ENCODE measurements around the gene DPYSL5. TPM values are rescaled to one million over a fixed set of nuclear protein-coding genes. Genes with fewer than 3 reads are reported as not detected.

DPYSL5 gene
- total and polyA plus RNA-seq, 2 donors (not counting 3 experiments of a cell fraction or from before 2014, with no cell fraction given) = not detected

DNA sequence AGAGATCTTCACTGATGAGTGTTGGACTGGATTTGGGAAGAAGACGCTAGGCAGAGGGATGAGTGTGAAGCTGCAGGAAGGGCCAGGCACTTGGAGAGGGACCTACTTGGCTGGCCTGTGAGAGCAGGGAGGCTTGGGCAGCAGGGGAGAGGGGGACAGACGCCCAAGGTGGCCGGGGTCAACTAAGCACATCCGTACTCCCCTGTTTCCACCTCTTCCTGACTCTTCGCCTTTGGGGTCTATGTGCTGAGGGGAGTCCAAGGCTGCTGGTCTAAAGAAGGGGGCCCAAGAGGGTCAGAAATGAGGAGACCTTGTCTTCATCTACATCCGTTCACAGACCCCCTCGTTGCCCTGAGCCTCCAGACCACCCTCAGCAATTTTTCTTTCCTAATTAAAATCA is 16.7 kb downstream of the DPYSL5 start:
- no TSS peak for BruUV-seq (replicated peaks)
- no peak for FAIRE-seq
- dilution Hi-C loops (cut with MboI; ENCODE audit: extremely low pct_ligation_motif_present, low sequenced_read_pairs) = no loop called here

More for the DNA sequence above, 16.7 kb downstream of the DPYSL5 start:
- Histone ChIP-seq H3K9ac (replicated peaks; ENCODE audit: extremely low read depth, insufficient read depth, low read length) (no peak overlapping the region), H3K9me1 (replicated peaks; ENCODE audit: control insufficient read depth, extremely low read depth, insufficient read depth, low read length) (no peaks in the 10 kb centered on the region), H2AFZ (ENCODE audit: low read depth, low read length) (no peak overlapping the region), H3K9me3 (replicated peaks; ENCODE audit: control insufficient read depth, insufficient read depth, low read length) (no peaks in the 10 kb centered on the region), H3K36me3 (ENCODE audit: control insufficient read depth in 2 of 2, extremely low read depth in 1 of 2, insufficient read depth in 2 of 2, low read length in 2 of 2) (no peaks in the 10 kb centered on the region), H3K27ac (ENCODE audit: insufficient read depth, low read depth, low read length) (no peak overlapping the region), H3K4me1 (ENCODE audit: control insufficient read depth, extremely low read depth, insufficient read depth, low read length) (no peaks in the 10 kb centered on the region), H3K4me2 (ENCODE audit: insufficient read depth, low read length) (no peak overlapping the region), H3K4me3 (replicated peaks in 1 of 3; ENCODE audit: insufficient read depth in 1 of 3, low read depth in 1 of 3, low read length in 3 of 3) (no peak overlapping the region), H4K20me1 (replicated peaks; ENCODE audit: control insufficient read depth, extremely low read depth, insufficient read depth, low read length) (no peaks in the 10 kb centered on the region), H3K27me3 (ENCODE audit: control insufficient read depth in 2 of 2, insufficient read depth in 2 of 2, low read length in 2 of 2) (peaks cover 19 to 27% of the 10 kb centered on the region in 2 experiments), H3K79me2 (ENCODE audit: control insufficient read depth, insufficient read depth, low read length) (no peaks in the 10 kb centered on the region)
- ChIA-PET CTCF (no interaction called here), POLR2A (no interaction called here)
- intact Hi-C loops (cut with micrococcal nuclease) = no loop called here
- DNase-seq (ENCODE audit: low read depth, low spot score) = no peak
- TF ChIP-seq EZH2 (IDR thresholded peaks at IDR 0.05; ENCODE audit: borderline replicate concordance, low read depth, low read length, severe bottlenecking) = no peak
- TF ChIP-seq JUN (IDR thresholded peaks at IDR 0.05; ENCODE audit: borderline replicate concordance, insufficient read depth, insufficient read length, low read depth) = no peak
- no peak for TF ChIP-seq MYC (IDR thresholded peaks at IDR 0.05; ENCODE audit: low read depth, low read length)
- TF ChIP-seq, protein P1, sequence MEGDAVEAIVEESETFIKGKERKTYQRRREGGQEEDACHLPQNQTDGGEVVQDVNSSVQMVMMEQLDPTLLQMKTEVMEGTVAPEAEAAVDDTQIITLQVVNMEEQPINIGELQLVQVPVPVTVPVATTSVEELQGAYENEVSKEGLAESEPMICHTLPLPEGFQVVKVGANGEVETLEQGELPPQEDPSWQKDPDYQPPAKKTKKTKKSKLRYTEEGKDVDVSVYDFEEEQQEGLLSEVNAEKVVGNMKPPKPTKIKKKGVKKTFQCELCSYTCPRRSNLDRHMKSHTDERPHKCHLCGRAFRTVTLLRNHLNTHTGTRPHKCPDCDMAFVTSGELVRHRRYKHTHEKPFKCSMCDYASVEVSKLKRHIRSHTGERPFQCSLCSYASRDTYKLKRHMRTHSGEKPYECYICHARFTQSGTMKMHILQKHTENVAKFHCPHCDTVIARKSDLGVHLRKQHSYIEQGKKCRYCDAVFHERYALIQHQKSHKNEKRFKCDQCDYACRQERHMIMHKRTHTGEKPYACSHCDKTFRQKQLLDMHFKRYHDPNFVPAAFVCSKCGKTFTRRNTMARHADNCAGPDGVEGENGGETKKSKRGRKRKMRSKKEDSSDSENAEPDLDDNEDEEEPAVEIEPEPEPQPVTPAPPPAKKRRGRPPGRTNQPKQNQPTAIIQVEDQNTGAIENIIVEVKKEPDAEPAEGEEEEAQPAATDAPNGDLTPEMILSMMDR (IDR thresholded peaks at IDR 0.05; ENCODE audit: extremely low read depth in 1 of 2, insufficient read depth in 1 of 2, low read depth in 1 of 2, low read length in 2 of 2) = no peak
- no peak for TF ChIP-seq FOS (IDR thresholded peaks at IDR 0.05; ENCODE audit: borderline replicate concordance, insufficient read depth, low read length)
- TF ChIP-seq, protein P2, sequence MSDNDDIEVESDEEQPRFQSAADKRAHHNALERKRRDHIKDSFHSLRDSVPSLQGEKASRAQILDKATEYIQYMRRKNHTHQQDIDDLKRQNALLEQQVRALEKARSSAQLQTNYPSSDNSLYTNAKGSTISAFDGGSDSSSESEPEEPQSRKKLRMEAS (IDR thresholded peaks at IDR 0.05; ENCODE audit: insufficient read depth, insufficient read length) = no peak
